H9 (cell line): Measurements from ENCODE around the gene SAMD8. TPM values are rescaled to one million over a fixed set of nuclear protein-coding genes. Genes with fewer than 3 reads are reported as not detected.

Source experiments
- DNase-seq: peaks from one replicate; pipeline ENCODE4 v3.0.0-alpha.2; 2017
- H2AFZ ChIP-seq: one replicate; pipeline ENCODE4 v1.6.1; 2013; ENCODE audit warnings: mild to moderate bottlenecking, low read length, control low read depth, moderate library complexity
- H2AK5ac ChIP-seq: 2 replicates; pipeline ENCODE4 v1.6.1; 2013; ENCODE audit warnings: low read length, control low read depth, mixed read lengths; ENCODE audit not compliant: insufficient read length
- H2BK120ac ChIP-seq: one replicate; pipeline ENCODE4 v1.6.1; 2013; ENCODE audit warnings: low read depth, mild to moderate bottlenecking, low read length, control low read depth, inconsistent platforms; ENCODE audit not compliant: poor library complexity, severe bottlenecking
- H2BK12ac ChIP-seq: 2 replicates; pipeline ENCODE4 v1.6.1; 2013; ENCODE audit warnings: low read length, control low read depth, mixed read lengths, low read depth; ENCODE audit not compliant: insufficient read length
- H2BK15ac ChIP-seq: 2 replicates; pipeline ENCODE4 v1.6.1; 2013; ENCODE audit warnings: low read depth, low read length, control low read depth
- H2BK20ac ChIP-seq: one replicate; pipeline ENCODE4 v1.6.1; 2013; ENCODE audit warnings: low read depth, mild to moderate bottlenecking, low read length, control low read depth, inconsistent platforms; ENCODE audit not compliant: poor library complexity, severe bottlenecking
- H2BK5ac ChIP-seq: 2 replicates; pipeline ENCODE4 v1.6.1; 2013; ENCODE audit warnings: low read length, control low read depth, mixed read lengths; ENCODE audit not compliant: insufficient read length
- H3K14ac ChIP-seq: 2 replicates; pipeline ENCODE4 v1.6.1; 2013; ENCODE audit warnings: low read length, control low read depth; ENCODE audit not compliant: insufficient read depth
- H3K18ac ChIP-seq: 2 replicates; pipeline ENCODE4 v1.6.1; 2013; ENCODE audit warnings: low read depth, mild to moderate bottlenecking, mixed read lengths, low read length, control low read depth; ENCODE audit not compliant: insufficient read length
- H3K23ac ChIP-seq: 2 replicates; pipeline ENCODE4 v1.6.1; 2013; ENCODE audit warnings: low read length, control low read depth, mixed read lengths, low read depth; ENCODE audit not compliant: insufficient read length
- H3K23me2 ChIP-seq: 2 replicates; pipeline ENCODE4 v1.6.1; 2013; ENCODE audit warnings: low read depth, mild to moderate bottlenecking, mixed read lengths, low read length, control low read depth; ENCODE audit not compliant: insufficient read length, poor library complexity, severe bottlenecking
- H3K27ac ChIP-seq: 2 replicates; pipeline ENCODE4 v1.5.1; 2013; ENCODE audit warnings: low read length, control low read depth, mixed read lengths, low read depth; ENCODE audit not compliant: insufficient read length
- H3K27me3 ChIP-seq: 2 replicates; pipeline ENCODE4 v1.6.1; 2013; ENCODE audit warnings: low read length, control low read depth, inconsistent platforms; ENCODE audit not compliant: insufficient read depth
- H3K4ac ChIP-seq: 2 replicates; pipeline ENCODE4 v1.6.1; 2013; ENCODE audit warnings: low read depth, mild to moderate bottlenecking, control low read depth, inconsistent platforms, low read length, moderate library complexity
- H3K4me1 ChIP-seq: 2 replicates; pipeline ENCODE4 v1.6.1; 2013; ENCODE audit warnings: low read length, control low read depth, inconsistent platforms; ENCODE audit not compliant: insufficient read depth
- H3K4me2 ChIP-seq: 2 replicates; pipeline ENCODE4 v1.6.1; 2013; ENCODE audit warnings: low read length, control low read depth, mixed read lengths; ENCODE audit not compliant: insufficient read length, insufficient read depth
- H3K56ac ChIP-seq: 2 replicates; pipeline ENCODE4 v1.6.1; 2013; ENCODE audit warnings: low read depth, mild to moderate bottlenecking, mixed read lengths, low read length, control low read depth; ENCODE audit not compliant: insufficient read length
- H3K79me1 ChIP-seq: 2 replicates; pipeline ENCODE4 v1.6.1; 2013; ENCODE audit warnings: low read depth, mild to moderate bottlenecking, moderate library complexity, low read length, control low read depth, inconsistent platforms; ENCODE audit not compliant: insufficient read depth, poor library complexity, severe bottlenecking
- H3K79me2 ChIP-seq: 2 replicates; pipeline ENCODE4 v1.6.1; 2013; ENCODE audit warnings: low read length, control low read depth, inconsistent platforms; ENCODE audit not compliant: insufficient read depth
- H3K9ac ChIP-seq: 2 replicates; pipeline ENCODE4 v1.6.1; 2013; ENCODE audit warnings: low read length, control low read depth, mixed read lengths; ENCODE audit not compliant: insufficient read length; ENCODE audit errors: extremely low read depth
- H3K9me3 ChIP-seq: one replicate; pipeline ENCODE4 v1.6.1; 2013; ENCODE audit warnings: low read depth, low read length, inconsistent platforms; ENCODE audit not compliant: control insufficient read depth
- H3T11ph ChIP-seq: one replicate; pipeline ENCODE4 v1.6.1; 2013; ENCODE audit warnings: mild to moderate bottlenecking, low read length, control low read depth, inconsistent platforms
- H4K20me1 ChIP-seq: one replicate; pipeline ENCODE4 v1.6.1; 2013; ENCODE audit not compliant: control insufficient read depth, insufficient read length, insufficient read depth
- H4K5ac ChIP-seq: 2 replicates; pipeline ENCODE4 v1.6.1; 2013; ENCODE audit warnings: low read depth, mild to moderate bottlenecking, mixed read lengths, low read length, control low read depth; ENCODE audit not compliant: insufficient read length
- H4K8ac ChIP-seq: replicated peaks from 2 replicates; pipeline ENCODE4 v1.6.1; 2013; ENCODE audit warnings: low read length, control low read depth, mixed read lengths, low read depth; ENCODE audit not compliant: insufficient read length
- H4K91ac ChIP-seq: 2 replicates; pipeline ENCODE4 v1.6.1; 2013; ENCODE audit warnings: low read depth, mild to moderate bottlenecking, moderate library complexity, mixed read lengths, low read length, control low read depth; ENCODE audit not compliant: insufficient read length
- H3K27ac Mint-ChIP-seq, 3 experiments: 2 replicates in 2 of 3; 3 replicates in 1 of 3; pipeline ENCODE4 v1.8.0; 2020 to 2021; ENCODE audit warnings: mixed read lengths in 3 of 3, mild to moderate bottlenecking in 1 of 3, moderate library complexity in 1 of 3
- H3K27me3 Mint-ChIP-seq: 2 replicates; pipeline ENCODE4 v1.8.0; 2021; ENCODE audit warnings: low read depth, mild to moderate bottlenecking, moderate library complexity, mixed read lengths
- H3K36me3 Mint-ChIP-seq, 3 experiments: 2 replicates in 2 of 3; 3 replicates in 1 of 3; pipeline ENCODE4 v1.8.0; 2020 to 2021; ENCODE audit warnings: low read depth in 3 of 3, mixed read lengths in 3 of 3; ENCODE audit not compliant: insufficient read depth in 1 of 3
- H3K4me1 Mint-ChIP-seq, 2 experiments: 2 replicates each; pipeline ENCODE4 v1.8.0; 2020; ENCODE audit warnings: mixed read lengths in 2 of 2
- H3K4me3 Mint-ChIP-seq, 2 experiments: 2 replicates in 1 of 2; 3 replicates in 1 of 2; pipeline ENCODE4 v1.8.0; 2020 to 2021; ENCODE audit warnings: mild to moderate bottlenecking in 2 of 2, mixed read lengths in 2 of 2, moderate library complexity in 1 of 2
- H3K9me3 Mint-ChIP-seq, 2 experiments: 2 replicates in 1 of 2; 3 replicates in 1 of 2; pipeline ENCODE4 v1.8.0; 2020; ENCODE audit warnings: mild to moderate bottlenecking in 2 of 2, mixed read lengths in 2 of 2, moderate library complexity in 1 of 2
- WGBS: extraction: QIAGEN DNeasy Blood & Tissue Kit; methylation state at CpG from one replicate; pipeline ENCODE4 v1.1.7; 2013; ENCODE audit warnings: missing lambda C conversion rate, low lambda C conversion rate, mixed read lengths; ENCODE audit not compliant: insufficient read length; ENCODE audit errors: extremely low coverage; 5-methylcytosine and 5-hydroxymethylcytosine counted together
- total RNA-seq: library from RNA; stranded (reverse); gene quantifications from 2 replicates; pipeline ENCODE4 v1.2.1, GENCODE V29; 2021
- TF ChIP-seq, protein P1 (sequence below): fragments of 200-600 bp; sonication (generic); conservative IDR thresholded peaks from 3 replicates; pipeline ENCODE4 v1.8.0; 2021; ENCODE audit warnings: antibody characterized with exemption, mild to moderate bottlenecking

SAMD8 gene
- total RNA-seq, 1 experiment from 2014 or later = 18.8 TPM

- TF ChIP-seq, protein P1, sequence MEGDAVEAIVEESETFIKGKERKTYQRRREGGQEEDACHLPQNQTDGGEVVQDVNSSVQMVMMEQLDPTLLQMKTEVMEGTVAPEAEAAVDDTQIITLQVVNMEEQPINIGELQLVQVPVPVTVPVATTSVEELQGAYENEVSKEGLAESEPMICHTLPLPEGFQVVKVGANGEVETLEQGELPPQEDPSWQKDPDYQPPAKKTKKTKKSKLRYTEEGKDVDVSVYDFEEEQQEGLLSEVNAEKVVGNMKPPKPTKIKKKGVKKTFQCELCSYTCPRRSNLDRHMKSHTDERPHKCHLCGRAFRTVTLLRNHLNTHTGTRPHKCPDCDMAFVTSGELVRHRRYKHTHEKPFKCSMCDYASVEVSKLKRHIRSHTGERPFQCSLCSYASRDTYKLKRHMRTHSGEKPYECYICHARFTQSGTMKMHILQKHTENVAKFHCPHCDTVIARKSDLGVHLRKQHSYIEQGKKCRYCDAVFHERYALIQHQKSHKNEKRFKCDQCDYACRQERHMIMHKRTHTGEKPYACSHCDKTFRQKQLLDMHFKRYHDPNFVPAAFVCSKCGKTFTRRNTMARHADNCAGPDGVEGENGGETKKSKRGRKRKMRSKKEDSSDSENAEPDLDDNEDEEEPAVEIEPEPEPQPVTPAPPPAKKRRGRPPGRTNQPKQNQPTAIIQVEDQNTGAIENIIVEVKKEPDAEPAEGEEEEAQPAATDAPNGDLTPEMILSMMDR = no peak
These were observed 92.3 kb downstream of the SAMD8 start for GRCh38 chr10:75203724-75204123.

More at GRCh38 chr10:75203724-75204123, 92.3 kb downstream of the SAMD8 start:
- Mint-ChIP-seq H3K4me3 (no peak overlapping the region), H3K27me3 (no peaks in the 10 kb centered on the region), H3K4me1 (peaks cover 21% of the 10 kb centered on the region in 2 experiments), H3K9me3 (no peaks in the 10 kb centered on the region), H3K36me3 (no peaks in the 10 kb centered on the region; a peak in 2 of 7 replicates), H3K27ac (no peak overlapping the region; a peak in 1 of 7 replicates)
- Histone ChIP-seq H4K91ac (no peak overlapping the region), H3K4me2 (no peak overlapping the region), H3K23ac (no peak overlapping the region), H3K14ac (no peak overlapping the region), H2BK120ac (no peak overlapping the region), H3K27ac (no peak overlapping the region), H2AK5ac (no peak overlapping the region), H3T11ph (no peak overlapping the region), H3K4ac (no peak overlapping the region), H2BK12ac (no peak overlapping the region), H4K8ac (no peak overlapping the region), H3K56ac (no peak overlapping the region), H3K27me3 (no peaks in the 10 kb centered on the region), H3K79me1 (no peaks in the 10 kb centered on the region), H3K18ac (no peak overlapping the region), H4K20me1 (no peaks in the 10 kb centered on the region), H2BK20ac (no peak overlapping the region), H2BK15ac (no peak overlapping the region), H3K79me2 (no peaks in the 10 kb centered on the region), H3K4me1 (peaks cover 13% of the 10 kb centered on the region), H3K9me3 (no peaks in the 10 kb centered on the region), H3K23me2 (no peaks in the 10 kb centered on the region), H2AFZ (no peak overlapping the region), H2BK5ac (no peak overlapping the region), H3K9ac (no peak overlapping the region), H4K5ac (no peak overlapping the region)
- DNase-seq = no peak
- no CpG with 5 or more reads among the region's 5 CpGs for WGBS
